Measurements from ENCODE around the gene IL5.

DNA sequence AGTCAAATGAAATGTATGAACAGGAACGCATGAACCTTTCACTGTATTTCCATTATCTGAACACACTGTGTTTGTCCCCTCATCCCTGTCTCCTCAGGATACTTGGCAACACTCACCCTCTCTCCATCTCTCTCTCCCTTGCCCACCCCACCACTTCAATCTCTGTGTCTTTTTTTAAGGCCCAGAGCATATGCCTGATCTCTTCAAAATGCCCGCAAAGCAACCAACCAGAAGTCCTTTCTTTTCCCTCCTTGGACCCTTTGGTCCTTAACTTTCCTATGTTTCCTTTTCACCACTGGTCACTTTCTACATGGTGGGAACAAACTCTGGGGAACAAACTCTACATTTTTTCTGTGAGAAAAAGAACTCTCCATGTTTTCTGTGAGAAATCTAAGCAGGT is 49.5 kb downstream of the IL5 start:
- TF ChIP-seq POLR2A (IDR thresholded peaks at IDR 0.05), result no peak
- TF ChIP-seq, protein P1, sequence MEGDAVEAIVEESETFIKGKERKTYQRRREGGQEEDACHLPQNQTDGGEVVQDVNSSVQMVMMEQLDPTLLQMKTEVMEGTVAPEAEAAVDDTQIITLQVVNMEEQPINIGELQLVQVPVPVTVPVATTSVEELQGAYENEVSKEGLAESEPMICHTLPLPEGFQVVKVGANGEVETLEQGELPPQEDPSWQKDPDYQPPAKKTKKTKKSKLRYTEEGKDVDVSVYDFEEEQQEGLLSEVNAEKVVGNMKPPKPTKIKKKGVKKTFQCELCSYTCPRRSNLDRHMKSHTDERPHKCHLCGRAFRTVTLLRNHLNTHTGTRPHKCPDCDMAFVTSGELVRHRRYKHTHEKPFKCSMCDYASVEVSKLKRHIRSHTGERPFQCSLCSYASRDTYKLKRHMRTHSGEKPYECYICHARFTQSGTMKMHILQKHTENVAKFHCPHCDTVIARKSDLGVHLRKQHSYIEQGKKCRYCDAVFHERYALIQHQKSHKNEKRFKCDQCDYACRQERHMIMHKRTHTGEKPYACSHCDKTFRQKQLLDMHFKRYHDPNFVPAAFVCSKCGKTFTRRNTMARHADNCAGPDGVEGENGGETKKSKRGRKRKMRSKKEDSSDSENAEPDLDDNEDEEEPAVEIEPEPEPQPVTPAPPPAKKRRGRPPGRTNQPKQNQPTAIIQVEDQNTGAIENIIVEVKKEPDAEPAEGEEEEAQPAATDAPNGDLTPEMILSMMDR (IDR thresholded peaks at IDR 0.05), result no peak
